OCI-LY3 (cell line): ENCODE results near the gene APOL2.

Source experiments
- CTCF ChIP-seq: fragments of 200-600, 300-600 bp; sonication (generic); IDR thresholded peaks from 2 replicates; pipeline ENCODE4 v1.5.1; 2014; ENCODE audit warnings: antibody characterized with exemption, low read length, low read depth
- EZH2phosphoT487 ChIP-seq: fragments of 200-600 bp; shearing (Covaris generic); IDR thresholded peaks from 2 replicates; pipeline ENCODE4 v1.6.1; 2018; ENCODE audit warnings: antibody characterized with exemption, mixed run types, low read depth

- TF ChIP-seq CTCF (peak; percentile 90), EZH2phosphoT487 (no peak)
Observed at GRCh38 chr22:36194971-36195370, 44.4 kb downstream of the APOL2 start.
